ENCODE results near the gene CFAP46. TPM values are rescaled to one million over a fixed set of nuclear protein-coding genes. Genes with fewer than 3 reads are reported as not detected.

CFAP46 gene
- total and polyA plus RNA-seq, 9 of the 15 experiments (the other 6 are each of a cell fraction or from before 2014, with no cell fraction given) = not detected

GRCh38 chr10:132783165-132783939 lies 159.0 kb downstream of the CFAP46 start (continued):
- TF ChIP-seq ZFP91 (CRISPR knock-in tag; IDR thresholded peaks at IDR 0.05) = no peak
- TF ChIP-seq ZNF134 (CRISPR knock-in tag; conservative IDR thresholded peaks at IDR 0.05) = no peak

DNA sequence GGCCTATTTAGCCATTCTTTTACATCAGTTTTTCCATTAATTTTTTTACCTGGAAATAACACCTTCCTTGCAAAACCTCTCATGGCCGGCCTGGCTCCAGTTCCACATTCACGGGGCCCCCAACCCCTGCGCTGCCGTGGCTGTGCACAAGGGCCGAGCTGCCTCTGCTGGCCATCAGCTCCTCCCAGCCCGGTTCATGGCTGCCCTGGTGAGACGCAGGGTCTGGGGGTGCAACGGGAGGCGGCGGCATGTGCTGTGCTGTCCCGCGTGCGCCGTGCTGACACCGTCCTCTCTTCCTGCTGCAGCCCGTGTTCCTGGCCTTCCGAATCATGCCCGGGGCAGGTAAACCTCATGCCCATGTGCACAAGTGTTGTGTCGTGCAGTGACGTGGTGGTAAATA lies 160.8 kb downstream of the CFAP46 start:
- POLR2A ChIA-PET = interaction anchor here (0.7 kb wide), 1 partner anchor 10 kb away, joined by 3 read pairs; no protein-coding TSS in a partner anchor
- intact Hi-C loops (cut with micrococcal nuclease) = no loop called here
- no peaks in the 10 kb centered on the region for H3K9me1 ChIP-seq (ENCODE audit: control insufficient read depth, insufficient read depth, low read length)
- ATAC-seq = no peak
- H3K4me3 ChIP-seq = no peak overlapping the region
- H3K27me3 ChIP-seq (ENCODE audit: control insufficient read depth in 2 of 2, insufficient read depth in 2 of 2, low read length in 2 of 2) = no peaks in the 10 kb centered on the region
- CTCF ChIA-PET (ENCODE audit: low intra/inter-chr PET ratio) = no interaction called here
- TF ChIP-seq AFF1 (IDR thresholded peaks at IDR 0.05; ENCODE audit: low read depth in 1 of 2, partially characterized antibody in 2 of 2) (no peak), KLF1 (tag; IDR thresholded peaks at IDR 0.05) (no peak), STAG1 (CRISPR knock-in tag; IDR thresholded peaks at IDR 0.05; ENCODE audit: borderline replicate concordance) (no peak), NFATC3 (IDR thresholded peaks at IDR 0.05) (no peak), NR1H2 (CRISPR knock-in tag; IDR thresholded peaks at IDR 0.05) (no peak), ZNF76 (CRISPR knock-in tag; IDR thresholded peaks at IDR 0.05; ENCODE audit: borderline replicate concordance) (no peak), ESRRA (IDR thresholded peaks at IDR 0.05; ENCODE audit: borderline replicate concordance, low read depth) (no peak), CC2D1A (IDR thresholded peaks at IDR 0.05) (no peak), BRD4 (IDR thresholded peaks at IDR 0.05) (no peak), ZNF217 (CRISPR knock-in tag; IDR thresholded peaks at IDR 0.05) (no peak), CHD1 (IDR thresholded peaks at IDR 0.05; ENCODE audit: low read length) (no peak)
- no peak overlapping the region for H3K4me2 ChIP-seq (ENCODE audit: insufficient read depth, low read length)
- in situ Hi-C loops (cut with MboI) = no loop called here
- H3K4me1 ChIP-seq (replicated peaks in 1 of 2; ENCODE audit: control insufficient read depth in 2 of 2, insufficient read depth in 2 of 2, low read length in 2 of 2) = no peaks in the 10 kb centered on the region
- H3K9ac ChIP-seq (ENCODE audit: insufficient read depth in 1 of 2, low read depth in 2 of 2, low read length in 2 of 2) = no peak overlapping the region
- WGBS (ENCODE audit: insufficient coverage, low coverage, missing lambda C conversion rate) = 82% methylated on average over 11 of the region's 20 CpGs
- H3K27ac ChIP-seq (ENCODE audit: extremely low read depth, low read depth, low read length) = no peak overlapping the region
- H2AFZ ChIP-seq (ENCODE audit: low read depth, low read length) = no peak overlapping the region
- no TSS peak for BruUV-seq (replicated peaks)
- no peak for FAIRE-seq
- DNase-seq (ENCODE audit: extremely low read depth in 1 of 4, low spot score in 3 of 4) = no peak
- no peaks in the 10 kb centered on the region for H4K20me1 ChIP-seq (replicated peaks; ENCODE audit: control insufficient read depth, insufficient read depth, low read length)
- no peaks in the 10 kb centered on the region for H3K36me3 ChIP-seq (ENCODE audit: control insufficient read depth, insufficient read depth, low read length)
- no peaks in the 10 kb centered on the region for H3K79me2 ChIP-seq (ENCODE audit: control insufficient read depth, insufficient read depth, low read length)
- no peaks in the 10 kb centered on the region for H3K9me3 ChIP-seq (replicated peaks; ENCODE audit: control insufficient read depth, insufficient read depth, low read depth, low read length)
